ENCODE measurements around the gene TFR2. TPM values are rescaled to one million over a fixed set of nuclear protein-coding genes. Genes with fewer than 3 reads are reported as not detected.

Gene TFR2
- total and polyA plus RNA-seq, 9 of the 15 experiments (the other 6 are each of a cell fraction or from before 2014, with no cell fraction given) = 3.8 to 123 (median 51.1) TPM

DNA sequence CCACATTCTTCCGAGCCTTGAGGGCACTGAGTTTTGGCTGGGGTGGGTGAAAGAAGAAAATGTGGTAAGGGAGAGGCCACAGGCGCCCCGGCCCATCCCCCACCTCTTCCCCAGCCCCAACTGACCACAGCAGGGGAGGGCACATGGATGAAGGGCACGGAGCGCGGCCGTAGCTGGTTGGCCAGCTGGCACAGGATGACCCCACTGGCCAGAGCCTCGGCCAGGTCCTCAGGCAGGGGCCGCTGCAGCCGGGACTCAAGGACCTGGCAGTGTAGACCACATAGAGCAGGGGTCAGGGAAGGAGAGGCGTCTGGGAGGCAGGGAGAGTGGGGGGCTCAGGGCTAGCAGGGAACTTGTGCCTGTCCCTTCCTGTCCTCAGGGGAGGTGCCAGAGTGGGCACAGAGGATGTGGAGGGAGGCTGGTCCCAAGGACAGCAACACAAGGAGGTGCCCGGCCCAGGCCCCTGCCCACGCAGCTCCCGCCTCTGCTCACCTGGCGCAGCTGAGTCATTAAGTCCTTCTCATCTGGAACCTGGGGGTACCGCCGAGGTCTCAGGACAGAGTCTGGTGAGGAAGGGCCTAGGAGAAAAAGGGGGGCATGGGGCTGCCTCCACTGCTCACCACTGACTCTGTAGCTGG, 65.5 kb downstream of the TFR2 start:
- Histone ChIP-seq H3K4me2 (ENCODE audit: insufficient read depth, low read length) (no peak overlapping the region), H3K27me3 (ENCODE audit: control insufficient read depth in 2 of 2, insufficient read depth in 2 of 2, low read length in 2 of 2) (no peaks in the 10 kb centered on the region), H3K79me2 (ENCODE audit: control insufficient read depth, insufficient read depth, low read length) (no peaks in the 10 kb centered on the region), H3K36me3 (ENCODE audit: control insufficient read depth, insufficient read depth, low read length) (peaks cover 71% of the 10 kb centered on the region), H3K9me3 (replicated peaks; ENCODE audit: control insufficient read depth, insufficient read depth, low read depth, low read length) (no peaks in the 10 kb centered on the region), H3K27ac (ENCODE audit: extremely low read depth, low read depth, low read length) (no peak overlapping the region), H3K4me3 (no peak overlapping the region), H2AFZ (ENCODE audit: low read depth, low read length) (no peak overlapping the region), H3K9ac (ENCODE audit: insufficient read depth in 1 of 2, low read depth in 2 of 2, low read length in 2 of 2) (peak overlapping the region in 1 of 2 experiments; percentile 62; a peak in 2 of 4 replicates), H3K4me1 (replicated peaks in 1 of 2; ENCODE audit: control insufficient read depth in 2 of 2, insufficient read depth in 2 of 2, low read length in 2 of 2) (peaks cover 0 to 71% of the 10 kb centered on the region in 2 experiments; a peak in 3 of 5 replicates), H4K20me1 (replicated peaks; ENCODE audit: control insufficient read depth, insufficient read depth, low read length) (no peaks in the 10 kb centered on the region; the same call in 1 of the 2 replicates), H3K9me1 (ENCODE audit: control insufficient read depth, insufficient read depth, low read length) (peaks cover 4% of the 10 kb centered on the region)
- ChIA-PET CTCF (ENCODE audit: low intra/inter-chr PET ratio) (no interaction called here), POLR2A (interaction anchor here (3.6 kb wide), 1 partner anchor 10 kb away, joined by 27 read pairs; the partner anchor contains the start of genes FBXO24 and LRCH4)
- FAIRE-seq (no peak), DNase-seq (ENCODE audit: extremely low read depth in 1 of 4, low spot score in 3 of 4) (no peak), ATAC-seq (no peak)
- intact Hi-C loops (cut with micrococcal nuclease) = no loop called here
- WGBS (ENCODE audit: insufficient coverage, low coverage, missing lambda C conversion rate) = 90% methylated on average over 11 of the region's 17 CpGs
- no TSS peak for BruUV-seq (replicated peaks)
- in situ Hi-C loops (cut with MboI) = no loop called here
- TF ChIP-seq ZNF121 (CRISPR knock-in tag; conservative IDR thresholded peaks at IDR 0.05) (no peak), KLF16 (IDR thresholded peaks at IDR 0.05) (no peak), KLF1 (tag; IDR thresholded peaks at IDR 0.05) (no peak), FOXA1 (IDR thresholded peaks at IDR 0.05; ENCODE audit: borderline replicate concordance) (no peak), FOXA3 (CRISPR knock-in tag; conservative IDR thresholded peaks at IDR 0.05 in 1 of 2, IDR thresholded peaks at IDR 0.05 in 1 of 2) (no peak)
- TF ChIP-seq, protein P1, sequence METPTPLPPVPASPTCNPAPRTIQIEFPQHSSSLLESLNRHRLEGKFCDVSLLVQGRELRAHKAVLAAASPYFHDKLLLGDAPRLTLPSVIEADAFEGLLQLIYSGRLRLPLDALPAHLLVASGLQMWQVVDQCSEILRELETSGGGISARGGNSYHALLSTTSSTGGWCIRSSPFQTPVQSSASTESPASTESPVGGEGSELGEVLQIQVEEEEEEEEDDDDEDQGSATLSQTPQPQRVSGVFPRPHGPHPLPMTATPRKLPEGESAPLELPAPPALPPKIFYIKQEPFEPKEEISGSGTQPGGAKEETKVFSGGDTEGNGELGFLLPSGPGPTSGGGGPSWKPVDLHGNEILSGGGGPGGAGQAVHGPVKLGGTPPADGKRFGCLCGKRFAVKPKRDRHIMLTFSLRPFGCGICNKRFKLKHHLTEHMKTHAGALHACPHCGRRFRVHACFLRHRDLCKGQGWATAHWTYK (CRISPR knock-in tag; IDR thresholded peaks at IDR 0.05) = no peak
- TF ChIP-seq, protein P2, sequence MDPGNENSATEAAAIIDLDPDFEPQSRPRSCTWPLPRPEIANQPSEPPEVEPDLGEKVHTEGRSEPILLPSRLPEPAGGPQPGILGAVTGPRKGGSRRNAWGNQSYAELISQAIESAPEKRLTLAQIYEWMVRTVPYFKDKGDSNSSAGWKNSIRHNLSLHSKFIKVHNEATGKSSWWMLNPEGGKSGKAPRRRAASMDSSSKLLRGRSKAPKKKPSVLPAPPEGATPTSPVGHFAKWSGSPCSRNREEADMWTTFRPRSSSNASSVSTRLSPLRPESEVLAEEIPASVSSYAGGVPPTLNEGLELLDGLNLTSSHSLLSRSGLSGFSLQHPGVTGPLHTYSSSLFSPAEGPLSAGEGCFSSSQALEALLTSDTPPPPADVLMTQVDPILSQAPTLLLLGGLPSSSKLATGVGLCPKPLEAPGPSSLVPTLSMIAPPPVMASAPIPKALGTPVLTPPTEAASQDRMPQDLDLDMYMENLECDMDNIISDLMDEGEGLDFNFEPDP (CRISPR knock-in tag; IDR thresholded peaks at IDR 0.05) = no peak

Data from K562 (cell line).